Measurements from ENCODE around the gene FHDC1.

FHDC1 gene

DNA sequence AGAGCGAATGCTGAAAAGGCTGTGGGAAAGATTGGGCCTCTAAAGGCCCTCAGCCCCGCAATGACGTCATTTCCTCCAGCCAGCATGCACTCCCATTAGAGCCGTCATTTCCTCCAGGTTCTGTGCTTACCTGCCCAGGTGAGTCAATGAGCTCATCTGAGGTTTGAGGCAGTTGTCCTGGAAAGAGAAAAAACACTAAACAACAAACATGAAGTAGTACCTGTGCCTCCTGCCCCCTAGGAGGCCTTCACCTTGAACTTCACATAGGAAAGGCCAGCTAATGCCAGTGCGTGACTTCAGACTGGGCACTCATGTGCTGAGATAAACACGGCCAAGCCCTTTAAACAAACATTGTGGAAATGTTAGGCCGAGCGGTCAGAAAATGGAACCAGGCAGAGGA lies 55.9 kb downstream of the FHDC1 start:
- DNase-seq (ENCODE audit: extremely low spot score) = no peak
- ChIA-PET CTCF (interaction anchor here (1.3 kb wide), 1 partner anchor 134 kb away, joined by 3 read pairs; no protein-coding TSS in a partner anchor), POLR2A (no interaction called here)
- TF ChIP-seq, protein P1, sequence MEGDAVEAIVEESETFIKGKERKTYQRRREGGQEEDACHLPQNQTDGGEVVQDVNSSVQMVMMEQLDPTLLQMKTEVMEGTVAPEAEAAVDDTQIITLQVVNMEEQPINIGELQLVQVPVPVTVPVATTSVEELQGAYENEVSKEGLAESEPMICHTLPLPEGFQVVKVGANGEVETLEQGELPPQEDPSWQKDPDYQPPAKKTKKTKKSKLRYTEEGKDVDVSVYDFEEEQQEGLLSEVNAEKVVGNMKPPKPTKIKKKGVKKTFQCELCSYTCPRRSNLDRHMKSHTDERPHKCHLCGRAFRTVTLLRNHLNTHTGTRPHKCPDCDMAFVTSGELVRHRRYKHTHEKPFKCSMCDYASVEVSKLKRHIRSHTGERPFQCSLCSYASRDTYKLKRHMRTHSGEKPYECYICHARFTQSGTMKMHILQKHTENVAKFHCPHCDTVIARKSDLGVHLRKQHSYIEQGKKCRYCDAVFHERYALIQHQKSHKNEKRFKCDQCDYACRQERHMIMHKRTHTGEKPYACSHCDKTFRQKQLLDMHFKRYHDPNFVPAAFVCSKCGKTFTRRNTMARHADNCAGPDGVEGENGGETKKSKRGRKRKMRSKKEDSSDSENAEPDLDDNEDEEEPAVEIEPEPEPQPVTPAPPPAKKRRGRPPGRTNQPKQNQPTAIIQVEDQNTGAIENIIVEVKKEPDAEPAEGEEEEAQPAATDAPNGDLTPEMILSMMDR (IDR thresholded peaks at IDR 0.05; ENCODE audit: control extremely low read depth, extremely low read depth, low read depth, missing control alignments) = no peak

DNA sequence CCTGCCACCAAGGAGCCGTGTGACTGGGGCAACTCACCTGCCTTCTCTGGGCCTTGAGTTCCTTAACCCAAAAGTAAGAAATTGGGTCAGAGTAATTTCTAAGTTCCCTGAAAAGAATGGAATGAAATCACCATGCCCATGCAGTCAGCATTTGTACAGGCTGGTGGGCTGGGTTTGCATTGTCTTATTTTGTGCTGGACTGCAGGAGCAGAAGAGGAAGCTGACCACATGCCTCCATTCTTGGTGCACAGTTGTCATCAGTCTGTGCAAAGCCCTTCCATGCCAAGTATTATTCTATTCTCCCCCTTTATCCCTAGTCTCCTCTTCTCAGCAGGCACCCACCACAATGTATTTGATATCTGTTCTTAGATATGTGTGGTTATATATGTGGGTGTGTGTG lies 56.3 kb downstream of the FHDC1 start:
- no peak for DNase-seq (ENCODE audit: extremely low spot score)
- ChIA-PET POLR2A (no interaction called here), CTCF (interaction anchor here (1.3 kb wide), 1 partner anchor 134 kb away, joined by 3 read pairs; no protein-coding TSS in a partner anchor)
- TF ChIP-seq, protein P1 (IDR thresholded peaks at IDR 0.05; ENCODE audit: control extremely low read depth, extremely low read depth, low read depth, missing control alignments) = no peak

DNA sequence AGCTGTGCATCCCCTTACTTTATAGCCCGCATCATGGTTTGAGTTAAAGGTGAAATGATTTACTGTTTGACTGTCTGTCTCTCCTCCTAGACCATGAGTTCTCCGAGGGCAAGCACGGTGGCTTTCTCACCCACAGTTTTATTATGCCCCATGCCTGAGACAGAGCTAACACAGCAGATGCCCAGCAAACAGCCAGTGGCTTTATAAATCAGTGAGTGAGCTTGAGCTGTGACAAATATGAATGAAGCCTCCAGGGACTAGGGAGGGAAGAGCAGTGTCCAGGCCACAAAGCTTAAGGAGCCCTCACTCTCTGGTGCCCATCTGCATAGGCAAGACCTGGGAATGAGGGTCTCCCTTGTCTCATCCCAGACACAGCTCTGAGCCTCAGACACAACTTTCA lies 57.9 kb downstream of the FHDC1 start:
- DNase-seq (ENCODE audit: extremely low spot score) = no peak
- CTCF ChIA-PET = interaction anchor here (1.0 kb wide), 1 partner anchor 92 kb away, joined by 3 read pairs; no protein-coding TSS in a partner anchor
- TF ChIP-seq, protein P1 (IDR thresholded peaks at IDR 0.05; ENCODE audit: control extremely low read depth, extremely low read depth, low read depth, missing control alignments) = no peak
- POLR2A ChIA-PET = no interaction called here

DNA sequence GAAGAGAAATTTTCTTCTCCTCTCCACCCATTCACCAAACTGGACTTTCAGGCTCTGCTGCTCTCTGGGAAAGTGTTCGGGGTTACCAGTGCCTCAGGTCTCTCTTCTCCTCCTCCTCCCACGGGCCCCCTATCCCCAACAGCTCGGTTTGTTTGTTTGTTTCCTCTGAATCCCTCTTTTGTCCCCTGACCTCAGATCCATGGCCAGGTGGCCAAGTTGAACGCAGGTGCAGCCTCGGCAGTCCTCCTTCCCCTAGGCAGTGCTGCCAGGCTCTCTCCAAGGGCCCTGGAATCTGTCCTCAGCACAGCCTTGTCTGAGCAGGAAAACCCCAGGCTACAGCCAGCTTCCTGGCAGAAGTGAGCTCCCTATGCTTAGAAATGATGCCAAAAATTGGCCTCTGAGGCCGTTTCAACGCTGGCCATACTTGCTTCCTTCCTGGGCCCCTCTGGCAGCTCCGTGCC lies 60.0 kb downstream of the FHDC1 start:
- TF ChIP-seq, protein P1 (IDR thresholded peaks at IDR 0.05; ENCODE audit: control extremely low read depth, extremely low read depth, low read depth, missing control alignments) = no peak
- no peak for DNase-seq (ENCODE audit: extremely low spot score)
- CTCF ChIA-PET = no interaction called here
- POLR2A ChIA-PET = no interaction called here

DNA sequence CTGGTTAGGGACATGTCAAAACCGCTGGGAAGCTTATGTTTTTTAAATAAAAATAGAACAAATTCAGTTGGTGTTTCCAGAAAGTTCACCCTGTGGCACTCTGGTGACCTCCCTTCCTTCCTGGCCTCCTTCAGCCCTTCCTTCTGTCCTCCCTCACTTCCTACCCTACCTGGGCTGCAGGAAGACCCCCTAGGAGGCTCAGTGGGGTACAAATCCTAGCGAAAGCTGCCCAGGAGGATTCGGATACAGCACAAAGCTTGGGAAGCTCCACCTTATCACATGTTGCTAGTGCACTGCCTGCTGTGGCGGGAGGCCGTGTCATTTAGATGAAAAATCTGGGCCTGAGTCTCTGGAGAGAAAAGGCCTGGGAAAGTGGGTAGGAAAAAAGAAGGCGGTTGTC lies 60.5 kb downstream of the FHDC1 start:
- ChIA-PET CTCF (no interaction called here), POLR2A (no interaction called here)
- TF ChIP-seq, protein P1 (IDR thresholded peaks at IDR 0.05; ENCODE audit: control extremely low read depth, extremely low read depth, low read depth, missing control alignments) = no peak
- DNase-seq (ENCODE audit: extremely low spot score) = no peak

DNA sequence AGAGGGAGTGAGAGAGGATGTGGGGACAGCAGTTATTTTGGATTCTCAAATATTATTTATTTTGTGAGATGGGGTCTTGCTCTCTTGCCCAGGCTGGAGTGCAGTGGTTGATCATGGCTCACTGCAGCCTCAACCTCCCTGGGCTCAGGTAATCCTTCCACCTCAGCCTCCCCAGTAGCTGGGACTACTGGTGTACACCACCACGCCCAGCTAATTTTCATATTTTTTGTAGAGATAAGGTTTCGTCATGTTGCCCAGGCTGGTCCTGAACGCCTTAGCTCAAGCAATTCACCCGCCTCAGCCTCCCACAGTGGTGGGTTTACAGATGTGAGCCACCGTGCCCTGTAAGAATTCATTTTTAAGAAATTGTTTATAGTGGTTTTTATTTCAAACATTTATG lies 61.2 kb downstream of the FHDC1 start:
- TF ChIP-seq, protein P1 (IDR thresholded peaks at IDR 0.05; ENCODE audit: control extremely low read depth, extremely low read depth, low read depth, missing control alignments) = no peak
- CTCF ChIA-PET = interaction anchor here (1.5 kb wide), 1 partner anchor 12 kb away, joined by 6 read pairs; no protein-coding TSS in a partner anchor
- no peak for DNase-seq (ENCODE audit: extremely low spot score)
- POLR2A ChIA-PET = no interaction called here

Measured in GM10248 (cell line).